ENCODE data around the gene IGLON5.

GRCh38 chr19:51263808-51264207, 47.6 kb upstream of the IGLON5 start:
- TF ChIP-seq, protein P1, sequence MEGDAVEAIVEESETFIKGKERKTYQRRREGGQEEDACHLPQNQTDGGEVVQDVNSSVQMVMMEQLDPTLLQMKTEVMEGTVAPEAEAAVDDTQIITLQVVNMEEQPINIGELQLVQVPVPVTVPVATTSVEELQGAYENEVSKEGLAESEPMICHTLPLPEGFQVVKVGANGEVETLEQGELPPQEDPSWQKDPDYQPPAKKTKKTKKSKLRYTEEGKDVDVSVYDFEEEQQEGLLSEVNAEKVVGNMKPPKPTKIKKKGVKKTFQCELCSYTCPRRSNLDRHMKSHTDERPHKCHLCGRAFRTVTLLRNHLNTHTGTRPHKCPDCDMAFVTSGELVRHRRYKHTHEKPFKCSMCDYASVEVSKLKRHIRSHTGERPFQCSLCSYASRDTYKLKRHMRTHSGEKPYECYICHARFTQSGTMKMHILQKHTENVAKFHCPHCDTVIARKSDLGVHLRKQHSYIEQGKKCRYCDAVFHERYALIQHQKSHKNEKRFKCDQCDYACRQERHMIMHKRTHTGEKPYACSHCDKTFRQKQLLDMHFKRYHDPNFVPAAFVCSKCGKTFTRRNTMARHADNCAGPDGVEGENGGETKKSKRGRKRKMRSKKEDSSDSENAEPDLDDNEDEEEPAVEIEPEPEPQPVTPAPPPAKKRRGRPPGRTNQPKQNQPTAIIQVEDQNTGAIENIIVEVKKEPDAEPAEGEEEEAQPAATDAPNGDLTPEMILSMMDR (IDR thresholded peaks at IDR 0.05; ENCODE audit: low read depth, low read length), result no peak
- no peak for TF ChIP-seq POLR2A (IDR thresholded peaks at IDR 0.05; ENCODE audit: extremely low read depth, insufficient read length)
- TF ChIP-seq, protein P2, sequence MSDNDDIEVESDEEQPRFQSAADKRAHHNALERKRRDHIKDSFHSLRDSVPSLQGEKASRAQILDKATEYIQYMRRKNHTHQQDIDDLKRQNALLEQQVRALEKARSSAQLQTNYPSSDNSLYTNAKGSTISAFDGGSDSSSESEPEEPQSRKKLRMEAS (IDR thresholded peaks at IDR 0.05; ENCODE audit: low read depth, low read length), result no peak
- TF ChIP-seq MYC (IDR thresholded peaks at IDR 0.05; ENCODE audit: low read depth, low read length), result no peak

All from NB4 (cell line).